GM12873 (cell line): Measurements from ENCODE around the gene A4GALT.

ENCODE experiments used
- TF ChIP-seq, protein P1 (sequence below): IDR thresholded peaks from 2 replicates; pipeline ENCODE4 v1.5.1; 2012; ENCODE audit warnings: low read depth, mild to moderate bottlenecking, moderate library complexity, low read length, control low read depth; ENCODE audit not compliant: insufficient read depth; ENCODE audit errors: missing control alignments

A4GALT gene

GRCh38 chr22:42649246-42650099 is 71.2 kb downstream of the A4GALT start, which contains the start of gene CYB5R3:
CYB5R3 (minus strand) TSS chr22:42649392; CDS start chr22:42649315, 77 bp downstream.
- TF ChIP-seq, protein P1, sequence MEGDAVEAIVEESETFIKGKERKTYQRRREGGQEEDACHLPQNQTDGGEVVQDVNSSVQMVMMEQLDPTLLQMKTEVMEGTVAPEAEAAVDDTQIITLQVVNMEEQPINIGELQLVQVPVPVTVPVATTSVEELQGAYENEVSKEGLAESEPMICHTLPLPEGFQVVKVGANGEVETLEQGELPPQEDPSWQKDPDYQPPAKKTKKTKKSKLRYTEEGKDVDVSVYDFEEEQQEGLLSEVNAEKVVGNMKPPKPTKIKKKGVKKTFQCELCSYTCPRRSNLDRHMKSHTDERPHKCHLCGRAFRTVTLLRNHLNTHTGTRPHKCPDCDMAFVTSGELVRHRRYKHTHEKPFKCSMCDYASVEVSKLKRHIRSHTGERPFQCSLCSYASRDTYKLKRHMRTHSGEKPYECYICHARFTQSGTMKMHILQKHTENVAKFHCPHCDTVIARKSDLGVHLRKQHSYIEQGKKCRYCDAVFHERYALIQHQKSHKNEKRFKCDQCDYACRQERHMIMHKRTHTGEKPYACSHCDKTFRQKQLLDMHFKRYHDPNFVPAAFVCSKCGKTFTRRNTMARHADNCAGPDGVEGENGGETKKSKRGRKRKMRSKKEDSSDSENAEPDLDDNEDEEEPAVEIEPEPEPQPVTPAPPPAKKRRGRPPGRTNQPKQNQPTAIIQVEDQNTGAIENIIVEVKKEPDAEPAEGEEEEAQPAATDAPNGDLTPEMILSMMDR = no peak

DNA sequence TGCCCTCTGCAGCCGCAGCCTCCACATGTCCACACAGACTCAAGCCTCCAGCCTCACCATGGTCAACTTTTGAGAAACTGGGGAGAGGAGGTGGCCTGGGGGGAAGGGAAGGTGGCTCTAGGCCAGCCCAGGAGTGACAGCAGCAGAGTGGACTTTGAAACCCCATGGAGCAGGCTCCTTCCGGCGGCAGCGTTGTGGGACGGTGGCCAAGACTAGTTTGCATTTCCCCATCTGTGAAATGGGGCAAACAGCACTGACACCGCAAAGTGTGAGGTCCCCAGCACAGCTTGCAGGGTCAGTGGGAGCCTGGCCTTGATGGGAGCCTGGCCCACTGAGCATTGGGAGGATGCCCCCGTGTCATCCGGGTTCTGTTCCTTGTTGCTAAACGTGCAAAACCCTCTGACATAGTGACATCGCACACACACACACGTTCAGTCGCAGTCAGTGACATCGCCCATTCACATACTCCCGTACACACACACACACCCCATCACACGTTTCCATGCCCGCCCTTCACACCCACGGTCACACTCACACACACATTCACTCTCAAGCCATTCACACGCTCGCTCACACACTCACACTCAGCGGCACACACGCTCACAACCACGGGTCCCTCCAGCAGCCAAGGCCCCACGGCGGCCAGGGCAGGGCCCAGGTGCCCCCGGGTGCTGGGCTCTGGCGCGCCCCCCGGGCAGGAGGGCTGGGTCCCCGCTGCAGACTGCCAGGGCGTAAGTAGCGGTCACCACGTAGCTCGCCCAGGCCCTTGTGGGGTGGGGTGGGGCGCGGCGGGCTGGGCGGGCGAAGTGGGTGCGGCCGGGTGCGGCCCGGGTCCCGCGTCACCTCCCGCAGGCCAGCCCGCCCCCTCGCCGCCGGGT is 72.1 kb downstream of the A4GALT start:
- TF ChIP-seq, protein P1 = no peak

GRCh38 chr22:42648017-42648367 is 72.7 kb downstream of the A4GALT start:
- TF ChIP-seq, protein P1 = no peak

DNA sequence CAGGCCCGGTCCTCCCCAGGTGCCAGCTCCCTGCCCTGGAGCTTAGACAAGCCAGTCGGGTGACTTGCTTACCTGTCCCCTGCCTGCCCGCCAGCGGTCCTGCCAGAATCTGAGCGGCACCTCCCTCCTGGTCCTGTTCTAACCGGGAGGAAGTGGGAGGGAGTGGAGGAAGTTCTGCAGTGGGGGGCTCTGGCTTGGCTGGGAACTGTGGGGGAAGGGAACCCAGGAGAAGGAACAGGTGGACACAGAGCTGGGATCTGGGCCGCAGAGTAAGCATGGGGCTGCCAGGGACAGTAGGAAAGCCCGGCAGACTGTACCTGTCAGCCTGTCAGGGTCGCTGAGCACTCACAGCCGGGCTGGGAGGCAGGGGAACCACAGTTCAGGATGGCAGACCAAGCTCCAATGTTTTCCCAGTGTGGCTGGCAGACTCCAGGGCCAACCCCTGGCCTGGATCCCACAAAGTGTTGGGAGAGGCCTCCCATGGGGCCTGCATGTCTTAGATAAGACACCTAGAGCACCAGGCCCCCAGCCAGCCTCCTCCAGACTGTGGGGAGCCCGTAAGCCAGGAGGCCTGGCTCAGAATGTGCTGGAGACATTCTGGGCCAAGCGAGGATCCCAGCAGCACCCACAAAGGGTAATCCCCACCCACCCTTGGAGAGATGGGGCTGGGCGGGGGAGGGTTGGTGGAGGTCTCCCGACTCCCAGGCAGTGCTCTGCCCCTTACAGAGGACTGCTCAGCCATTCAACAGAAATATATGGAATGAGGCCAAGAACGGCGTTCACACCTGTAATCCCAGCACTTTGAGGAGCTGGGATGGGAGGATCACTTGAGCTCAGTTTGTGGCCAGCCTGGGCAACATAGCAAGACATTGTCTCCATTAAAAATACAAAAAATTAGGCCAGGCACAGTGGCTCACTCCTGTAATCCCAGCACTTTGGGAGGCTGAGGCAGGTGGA is 73.8 kb downstream of the A4GALT start:
- TF ChIP-seq, protein P1 = no peak

DNA sequence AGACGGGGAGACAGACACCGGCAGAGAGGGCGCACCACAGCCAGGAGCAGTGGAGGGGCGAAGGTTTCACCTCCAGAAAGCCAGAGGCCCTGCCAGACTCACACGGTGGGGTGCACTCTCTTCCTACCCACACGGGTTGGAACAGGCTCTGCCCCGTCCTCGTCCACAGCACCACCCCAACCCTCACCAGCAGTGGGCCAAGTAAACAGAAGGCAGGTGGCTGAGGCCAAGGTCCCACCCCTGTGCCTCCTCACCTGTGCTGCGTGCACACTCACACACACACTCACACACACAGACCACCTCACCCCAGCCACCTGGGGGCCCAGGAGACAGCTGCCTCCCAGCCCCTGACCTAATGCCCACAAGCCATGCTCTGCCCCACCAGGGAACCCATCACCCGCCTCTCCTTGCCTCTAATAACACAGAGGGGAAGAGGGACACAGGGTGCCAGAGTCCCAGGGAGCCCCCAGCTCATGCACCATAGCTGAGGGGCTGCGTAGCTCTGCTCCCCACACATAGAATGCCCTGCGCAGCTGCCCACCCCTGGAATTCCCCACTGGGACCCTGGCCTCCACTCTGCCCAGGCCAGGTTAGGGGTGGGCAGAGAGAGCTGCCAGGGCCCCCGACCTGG is 74.6 kb downstream of the A4GALT start:
- TF ChIP-seq, protein P1 = no peak

- TF ChIP-seq, protein P1 = no peak
Observed at GRCh38 chr22:42645341-42645937, 75.2 kb downstream of the A4GALT start.
